Tibial nerve (tissue), 3 donors: ENCODE results near the gene MEIS2.

Experiments
- CTCF ChIP-seq, 5 experiments: fragments of 200-600 bp in 3 of 5; fragments of 450-650 bp in 2 of 5; sonication (generic) in 3 of 5; IDR thresholded peaks; one replicate each; pipeline ENCODE4 v1.5.1; 2016 to 2019; ENCODE audit warnings: antibody characterized with exemption in 5 of 5, mild to moderate bottlenecking in 3 of 5, moderate library complexity in 2 of 5
- POLR2A ChIP-seq, 2 donors: fragments of 450-650 bp; IDR thresholded peaks; one replicate each; pipeline ENCODE4 v1.6.1; 2017; ENCODE audit warnings: antibody characterized with exemption in 2 of 2, mild to moderate bottlenecking in 2 of 2, moderate library complexity in 2 of 2

DNA sequence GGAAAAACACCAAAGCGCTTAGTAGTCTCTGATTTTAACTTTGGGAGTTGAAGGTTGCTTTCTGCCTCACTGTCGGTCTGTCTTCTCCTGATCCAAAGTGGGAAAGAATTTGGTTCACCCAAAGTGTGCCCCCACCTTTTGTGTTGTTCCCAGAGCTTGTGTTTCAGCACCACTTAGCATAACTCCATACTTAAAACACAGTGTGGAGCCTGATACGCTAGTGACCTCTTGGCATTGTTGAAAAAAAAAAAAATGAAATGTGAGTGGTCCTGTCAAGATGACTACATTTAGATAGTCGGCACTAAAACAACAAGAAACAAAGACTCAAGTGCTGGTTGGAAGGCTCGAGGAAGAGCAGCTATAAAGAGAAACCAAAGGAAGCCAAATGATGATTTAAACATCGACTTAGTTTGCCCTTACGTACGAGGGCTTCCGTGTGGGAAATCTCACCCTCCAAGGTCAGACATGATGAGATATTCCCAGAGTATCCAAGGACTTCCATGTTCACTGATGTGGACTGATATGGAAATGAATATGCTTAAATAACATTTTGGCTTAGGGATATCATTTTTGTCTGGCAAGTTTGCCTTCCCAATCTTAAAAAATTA, 178.8 kb downstream of the MEIS2 start:
- TF ChIP-seq CTCF (IDR thresholded peaks at IDR 0.05) (no peak), POLR2A (IDR thresholded peaks at IDR 0.05) (no peak)
